GM19468 (cell line): ENCODE results near the gene SND1.

Experiments used
- ATAC-seq: cut with Tn5 transposase; IDR thresholded peaks from one replicate; pipeline ENCODE4 v1.9.1; 2021; ENCODE audit warnings: mild to moderate bottlenecking, moderate library complexity, moderate number of reproducible peaks; ENCODE audit not compliant: unreplicated experiment; ENCODE audit errors: extremely low read depth

Gene SND1

GRCh38 chr7:127718340-127718679, 66.3 kb downstream of the SND1 start:
- no peak for ATAC-seq

DNA sequence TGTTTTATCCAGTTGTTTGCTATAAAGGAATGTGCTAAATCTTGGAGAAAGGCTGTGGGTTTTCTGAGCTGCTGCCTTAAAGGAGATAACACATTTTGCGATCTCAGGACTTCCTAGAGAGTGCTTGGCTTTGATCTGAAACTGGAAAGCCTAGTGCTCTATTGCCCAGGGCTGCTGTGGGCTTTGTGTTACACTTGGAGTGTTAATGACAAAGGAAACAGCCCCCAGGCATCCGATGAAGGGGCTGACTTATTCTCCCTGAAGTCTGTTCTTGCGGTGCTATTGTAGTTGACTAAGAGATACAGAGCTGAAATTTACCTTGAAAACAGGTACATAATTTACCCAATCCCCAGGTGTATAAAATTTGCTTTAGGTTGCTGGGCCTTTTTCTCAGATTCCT, 74.5 kb downstream of the SND1 start:
- ATAC-seq: no peak

- no peak for ATAC-seq
Observed at GRCh38 chr7:127730658-127731276, 78.8 kb downstream of the SND1 start.

- ATAC-seq: no peak
Observed at GRCh38 chr7:127731431-127732080, 79.6 kb downstream of the SND1 start.

DNA sequence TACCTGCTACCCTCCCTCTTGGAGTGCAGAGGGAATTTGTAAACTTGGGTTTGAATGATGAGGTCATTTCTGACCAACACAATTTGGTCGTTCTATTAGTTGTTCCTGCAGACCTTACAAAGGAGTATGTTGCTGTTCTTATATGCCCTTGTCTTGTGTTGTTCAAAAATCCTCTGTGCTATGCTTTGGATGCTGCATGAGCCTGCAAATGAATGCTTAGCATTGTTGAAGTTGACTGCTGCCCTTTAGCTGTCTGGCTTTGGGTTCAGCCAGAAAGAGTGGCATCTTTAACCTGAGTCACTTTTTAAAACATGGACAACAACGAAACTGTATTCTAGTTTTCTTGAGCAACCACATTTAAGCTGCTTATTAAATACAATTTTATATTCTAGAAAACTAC, 80.3 kb downstream of the SND1 start:
- no peak for ATAC-seq

- ATAC-seq: no peak
Observed at GRCh38 chr7:127733986-127734385, 82.0 kb downstream of the SND1 start.

DNA sequence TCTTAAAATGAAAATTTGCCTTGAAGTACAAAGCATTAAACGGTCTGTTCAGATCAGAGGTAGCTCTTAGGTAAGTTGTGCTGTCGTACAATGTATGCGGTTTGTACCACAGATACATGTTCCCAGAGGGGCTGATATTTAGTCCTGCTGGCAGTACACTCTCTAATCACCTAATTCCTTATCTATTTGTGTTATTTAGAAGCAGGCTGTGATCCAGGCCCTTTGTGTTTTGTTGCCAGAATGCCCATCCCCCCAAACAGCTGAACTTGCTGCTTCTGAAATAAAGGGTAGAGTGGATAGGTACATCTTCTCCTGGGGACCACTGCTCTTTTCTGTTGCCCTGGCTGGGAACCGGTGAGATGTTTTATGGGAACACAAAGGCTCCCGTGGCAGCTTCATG, 84.5 kb downstream of the SND1 start:
- no peak for ATAC-seq

GRCh38 chr7:127738859-127739258, 86.9 kb downstream of the SND1 start:
- ATAC-seq: no peak

DNA sequence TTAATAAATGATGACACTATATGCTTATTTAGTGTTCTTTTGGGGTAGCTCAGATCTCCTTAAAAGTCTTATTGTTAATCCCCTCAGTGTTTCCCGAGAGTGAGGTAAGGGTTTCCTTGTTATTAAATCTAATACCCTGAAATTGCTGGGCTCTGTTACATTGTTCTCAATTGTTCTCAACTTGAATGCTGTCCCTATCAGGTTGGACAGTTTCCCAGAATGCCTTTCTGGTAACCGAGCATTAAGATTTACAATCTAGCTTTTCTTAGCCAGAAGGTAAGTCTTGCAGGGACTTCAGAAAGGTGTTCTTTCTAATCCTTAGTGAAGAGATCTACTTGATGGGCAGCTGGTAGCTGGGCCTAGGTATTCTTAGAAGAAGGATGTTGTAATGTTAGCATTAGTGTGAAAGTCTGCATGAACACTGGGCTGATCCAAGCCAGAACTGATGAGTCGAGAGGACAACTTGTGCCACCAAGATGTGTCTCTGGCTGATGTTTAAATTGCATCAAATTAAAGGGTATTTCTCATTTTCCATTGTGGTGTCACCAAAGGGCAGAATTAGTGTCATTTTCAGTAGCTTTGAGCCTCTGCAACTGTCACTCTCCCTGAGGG, 89.9 kb downstream of the SND1 start:
- ATAC-seq: no peak

DNA sequence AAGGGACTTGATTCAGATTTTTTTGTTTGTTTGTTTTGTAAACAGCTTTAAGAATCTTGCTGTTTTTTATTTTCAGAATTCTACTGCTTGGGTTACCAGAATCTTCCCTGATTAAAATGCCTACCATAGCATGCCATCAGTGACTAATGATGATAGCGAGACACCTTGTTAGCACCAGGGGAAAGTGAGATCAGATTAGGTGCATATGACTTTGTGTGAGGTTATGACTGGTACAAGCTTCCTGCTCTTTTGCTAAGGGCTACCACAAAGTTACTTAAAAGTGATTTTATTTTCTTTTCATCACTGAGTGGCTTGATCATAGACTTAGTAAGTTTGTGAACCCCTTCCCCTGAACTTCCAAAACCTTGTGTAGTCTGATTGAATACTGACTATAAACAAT, 93.5 kb downstream of the SND1 start:
- no peak for ATAC-seq

DNA sequence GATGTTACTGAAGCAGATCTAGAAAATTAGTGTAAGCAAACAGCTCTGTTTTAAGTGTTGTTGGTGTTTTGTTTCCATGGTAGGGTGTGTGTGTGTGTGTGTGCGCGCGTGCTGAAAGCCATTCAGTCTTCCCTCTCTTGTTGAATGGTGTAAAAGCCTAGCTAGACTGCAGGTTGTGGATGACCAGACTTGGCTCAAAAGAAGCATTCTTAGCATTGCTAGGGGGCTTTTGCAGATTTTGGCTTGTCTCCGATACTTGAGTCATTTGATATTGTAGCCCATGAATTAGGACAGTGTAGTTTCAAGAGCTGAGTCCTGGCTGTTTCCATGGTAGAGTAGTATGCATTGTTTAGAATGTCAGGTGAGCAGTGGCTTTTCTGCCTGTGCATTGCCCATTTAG, 99.1 kb downstream of the SND1 start:
- ATAC-seq: no peak

DNA sequence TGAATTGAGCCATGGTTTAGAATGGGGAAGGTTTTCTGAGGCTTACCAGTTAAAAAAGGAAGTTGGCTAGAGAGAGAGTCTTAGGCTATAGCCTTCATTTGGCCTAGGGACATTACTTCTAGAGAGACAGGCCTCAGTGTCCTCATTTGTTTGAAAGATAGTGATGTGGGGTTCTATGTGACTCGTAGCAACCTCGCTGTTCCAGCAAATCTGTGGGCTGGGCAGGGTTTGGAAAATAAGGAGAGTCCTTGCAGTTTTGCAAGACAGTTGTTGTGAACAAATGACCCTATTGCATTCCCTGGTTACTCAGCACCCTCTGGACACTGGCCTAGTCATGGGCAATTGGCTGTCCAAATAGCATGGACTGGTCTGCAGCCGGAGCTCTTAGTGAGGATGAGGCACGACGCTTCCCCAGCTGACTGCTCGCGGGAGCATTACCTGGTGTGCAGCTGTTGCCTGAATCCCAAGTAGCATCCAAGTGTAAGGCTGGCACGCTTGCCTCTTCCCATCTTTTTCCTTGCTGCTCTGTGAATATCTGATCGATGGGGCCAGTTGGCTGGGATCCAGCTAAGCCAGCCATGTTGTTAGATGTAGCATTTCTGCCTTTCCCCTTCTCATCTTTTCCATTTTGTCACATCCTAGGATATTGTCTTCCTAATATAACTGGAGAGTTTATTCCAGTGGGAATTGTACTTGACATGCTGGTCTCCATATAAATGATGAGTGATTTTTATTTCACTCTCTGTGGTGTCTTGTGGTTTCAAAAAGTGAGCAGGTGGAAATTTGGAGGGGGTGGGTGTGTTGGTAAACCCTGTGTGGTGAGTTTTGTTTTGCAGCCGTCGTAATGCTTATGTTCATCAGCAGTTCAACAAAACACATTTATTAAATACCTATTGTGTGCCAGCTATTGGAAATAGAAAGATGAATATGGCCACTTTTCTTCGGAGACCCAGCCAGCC, 99.8 kb downstream of the SND1 start:
- no peak for ATAC-seq

DNA sequence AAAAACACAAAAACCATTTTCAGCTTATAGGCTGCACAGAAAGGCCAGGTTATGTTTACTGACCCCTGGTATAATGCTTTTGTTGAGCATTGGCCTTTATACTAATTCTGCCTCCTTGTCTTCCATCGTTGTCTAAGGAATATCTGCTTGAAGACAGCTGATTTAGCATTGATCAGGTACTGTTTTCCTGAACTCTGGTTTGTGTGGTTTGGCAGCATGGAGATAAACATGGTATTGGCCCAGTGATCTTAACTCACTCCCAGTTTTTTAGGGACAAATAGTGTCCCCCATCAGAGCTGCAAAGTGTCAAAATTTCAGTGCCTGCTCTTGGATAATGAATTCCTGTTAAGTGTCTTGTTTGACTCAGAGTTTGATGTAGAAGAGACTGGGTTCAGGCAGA, 100.8 kb downstream of the SND1 start:
- ATAC-seq: no peak

DNA sequence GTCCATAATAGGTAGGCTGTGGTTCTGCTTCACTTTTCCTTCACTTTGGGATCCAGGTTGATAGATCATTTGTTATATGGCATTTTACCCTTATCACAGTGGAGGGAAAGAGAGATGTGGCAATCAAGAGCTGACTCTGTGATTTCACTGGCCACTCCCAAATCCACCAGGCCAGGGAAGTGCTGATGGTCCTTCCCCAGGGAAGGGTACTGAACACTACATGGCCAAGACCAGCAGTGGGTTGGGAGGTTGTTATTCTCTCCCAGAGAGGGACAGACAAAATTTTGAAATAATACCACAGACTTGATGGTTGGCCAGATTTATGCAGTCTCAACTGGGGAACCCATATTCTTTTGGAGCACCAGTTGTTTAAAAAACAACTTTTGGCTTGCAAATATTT, 102.5 kb downstream of the SND1 start:
- ATAC-seq: no peak

GRCh38 chr7:127755521-127755920, 103.5 kb downstream of the SND1 start:
- no peak for ATAC-seq

- no peak for ATAC-seq
Observed at GRCh38 chr7:127755965-127756364, 104.0 kb downstream of the SND1 start.

DNA sequence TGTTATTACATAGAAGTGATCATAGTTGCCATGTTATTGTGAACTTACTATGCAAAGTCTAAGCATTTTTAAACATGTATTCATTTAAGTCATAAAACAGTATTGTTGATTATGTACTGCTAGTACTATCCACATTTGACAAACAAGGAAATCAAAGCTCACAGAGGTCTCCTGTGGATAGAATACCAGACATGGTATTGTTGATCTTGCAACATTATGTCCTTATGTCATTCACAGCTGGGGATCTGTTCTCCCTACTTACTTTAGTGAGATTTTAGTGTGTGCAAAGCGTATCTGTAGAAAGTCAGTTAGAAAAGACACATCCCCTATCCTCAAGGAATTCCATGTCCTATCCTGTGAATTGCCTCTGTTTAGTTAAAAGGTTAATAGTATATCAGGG, 106.1 kb downstream of the SND1 start:
- no peak for ATAC-seq

- ATAC-seq: no peak
Observed at GRCh38 chr7:127758845-127759244, 106.9 kb downstream of the SND1 start.

DNA sequence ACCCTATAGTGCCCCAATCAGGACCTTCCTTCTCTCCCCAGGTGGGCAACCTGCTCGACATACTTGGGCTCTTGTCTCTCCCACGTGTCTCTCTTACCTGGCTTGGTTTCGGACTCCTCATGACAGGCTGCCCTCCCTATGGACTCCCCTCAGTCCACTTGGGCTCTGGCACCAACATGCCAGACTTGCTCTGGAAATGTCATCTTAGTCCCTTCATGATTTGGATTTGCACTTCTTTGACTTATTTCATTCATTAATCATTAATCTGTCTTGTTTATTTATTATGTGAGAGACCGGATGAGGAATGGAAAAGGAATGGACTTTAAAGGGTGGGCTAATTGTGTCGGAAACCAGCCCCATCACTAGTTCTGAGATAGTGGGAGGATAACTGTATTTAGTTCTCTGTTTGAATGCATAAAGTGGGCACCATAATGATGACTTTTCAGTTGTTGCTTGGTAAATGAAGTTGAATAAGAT, 108.0 kb downstream of the SND1 start:
- no peak for ATAC-seq

DNA sequence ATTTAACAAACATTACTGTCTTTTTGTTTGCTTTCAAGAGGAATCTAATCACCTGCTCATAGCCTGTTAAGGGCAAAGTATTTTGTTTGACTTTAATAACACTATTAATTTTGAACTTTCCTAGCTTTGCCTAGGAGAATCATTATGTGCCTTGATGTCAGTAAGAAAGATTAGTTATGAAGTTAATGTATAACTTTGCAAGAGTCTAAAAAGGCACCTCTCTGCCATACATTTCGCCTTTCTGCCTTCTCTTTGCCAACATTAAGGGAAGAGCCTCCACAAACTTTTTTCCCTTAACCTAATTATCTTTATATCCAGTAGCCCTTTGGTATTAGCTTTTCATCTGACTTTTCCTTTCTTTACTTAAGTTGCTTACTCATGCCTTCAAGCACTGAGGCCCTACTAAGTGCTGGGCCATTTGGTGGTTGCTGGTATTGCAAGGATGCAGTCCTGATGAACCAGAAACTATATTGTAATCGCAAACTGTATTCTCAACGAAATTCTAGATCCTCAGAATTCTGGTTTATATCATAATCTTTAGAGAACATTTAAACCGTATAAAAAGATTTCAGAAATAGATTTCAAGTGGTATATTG, 108.5 kb downstream of the SND1 start:
- no peak for ATAC-seq
